Glomerular visceral epithelial cell (primary cell): ENCODE data around the gene KIF13A.

Experiments used
- DNase-seq: peaks from one replicate; pipeline ENCODE4 v3.0.0-alpha.2; 2016; ENCODE audit errors: extremely low spot score

KIF13A gene

DNA sequence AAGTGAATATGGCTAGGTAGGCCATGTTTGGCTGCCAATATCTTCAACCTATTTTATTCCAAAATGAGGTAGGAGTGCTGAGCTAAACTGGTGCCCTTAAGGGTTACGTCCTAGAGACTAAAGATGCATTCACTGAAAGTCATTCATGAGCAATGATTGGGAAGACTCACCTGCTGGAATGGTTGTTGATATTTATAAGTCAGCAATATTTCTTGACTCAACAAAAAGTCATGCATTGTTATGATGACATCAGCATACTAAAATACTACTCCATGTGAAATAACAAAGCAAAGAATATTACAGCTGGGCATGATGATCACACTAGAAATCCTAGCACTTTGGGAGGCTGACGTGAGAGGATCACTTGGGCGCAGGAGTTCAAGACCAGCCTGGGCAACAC, 263.1 kb downstream of the KIF13A start:
- no peak for DNase-seq

DNA sequence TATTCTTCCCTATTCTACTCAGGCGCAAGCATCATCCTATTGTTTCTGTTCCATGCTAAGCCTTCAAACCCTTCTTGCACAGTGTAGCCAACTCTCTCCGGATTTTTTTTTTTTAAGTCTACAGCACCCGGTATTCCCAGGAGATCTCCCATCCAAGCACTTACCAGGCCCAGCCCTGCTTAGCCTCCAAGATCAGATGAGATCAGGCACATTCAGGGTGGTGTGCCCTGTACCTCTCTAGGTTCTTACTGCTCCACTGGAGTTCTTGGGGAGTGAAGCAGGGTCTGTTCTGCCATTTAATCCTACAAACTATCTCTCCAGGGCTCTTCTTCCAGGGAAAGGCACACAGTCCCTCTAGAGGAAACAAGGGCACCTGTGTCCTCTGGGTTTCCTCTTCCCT, 265.8 kb downstream of the KIF13A start:
- no peak for DNase-seq

GRCh38 chr6:17719323-17720041, 268.0 kb downstream of the KIF13A start:
- no peak for DNase-seq

- DNase-seq: no peak
Measured at GRCh38 chr6:17716221-17716620, 271.2 kb downstream of the KIF13A start.

DNA sequence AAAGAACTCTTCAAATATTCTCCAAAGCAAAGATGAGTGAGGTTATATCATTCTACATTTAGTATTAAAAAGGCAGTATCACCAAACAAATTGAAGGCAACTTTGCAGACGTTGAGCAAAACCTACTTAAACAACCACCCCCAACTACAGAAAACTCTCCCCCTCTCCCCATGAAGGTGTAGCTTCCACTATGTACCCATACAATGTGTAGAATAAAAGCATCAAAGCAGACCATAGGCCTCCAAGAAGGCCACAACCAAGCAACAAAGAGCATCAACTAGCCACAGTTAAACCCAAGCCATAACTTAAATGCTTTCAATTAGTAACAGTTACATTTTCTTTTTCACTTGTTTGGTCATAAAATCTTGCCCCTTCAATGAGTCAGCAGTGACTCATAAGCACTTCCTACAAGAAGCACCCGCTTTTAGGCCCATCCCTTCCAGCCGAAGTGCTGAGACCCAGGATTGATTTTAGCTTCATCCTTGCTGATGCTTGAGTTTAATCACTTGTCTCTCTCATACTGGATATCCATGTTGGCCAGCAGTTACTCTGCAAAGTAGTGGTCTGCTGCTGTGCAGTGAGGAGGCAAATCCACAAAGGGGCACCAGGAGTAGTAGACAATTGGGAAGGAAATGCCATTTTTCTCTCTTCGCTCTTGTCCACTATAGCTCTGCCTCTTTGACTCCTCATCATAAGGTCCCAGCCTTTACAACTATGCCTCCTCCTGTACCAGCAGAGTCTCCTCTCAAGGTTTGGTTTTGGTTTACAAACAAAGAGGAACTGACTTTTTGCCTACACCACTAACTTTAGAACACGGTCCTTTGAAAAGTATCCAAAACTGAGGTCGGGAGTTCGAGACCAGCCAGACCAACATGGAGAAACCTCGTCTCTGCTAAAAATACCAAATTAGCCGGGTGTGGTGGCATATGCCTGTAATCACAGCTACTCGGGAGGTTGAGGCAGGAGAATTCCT, 272.3 kb downstream of the KIF13A start:
- DNase-seq: peak; percentile 79

DNA sequence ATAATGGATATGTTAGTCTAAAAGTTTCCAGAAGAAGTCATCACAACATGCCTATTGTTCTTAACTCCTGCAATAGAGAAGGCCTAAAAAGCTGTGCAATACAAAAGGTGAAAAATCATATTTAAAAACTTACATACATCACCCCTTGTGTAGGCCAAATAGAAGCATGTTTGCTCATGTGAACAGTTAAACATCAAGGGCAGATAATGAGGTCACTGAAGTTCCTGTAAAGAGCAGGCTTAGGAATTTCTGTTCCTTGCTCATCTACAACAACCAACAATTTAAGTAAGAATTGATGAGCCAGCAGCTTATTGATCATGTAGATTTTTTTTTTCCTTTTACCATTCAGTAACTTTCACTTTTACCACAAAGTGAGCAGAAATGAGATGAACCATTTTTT, 273.3 kb downstream of the KIF13A start:
- DNase-seq: no peak

- DNase-seq: no peak
Measured at GRCh38 chr6:17712576-17712975, 274.9 kb downstream of the KIF13A start.

DNA sequence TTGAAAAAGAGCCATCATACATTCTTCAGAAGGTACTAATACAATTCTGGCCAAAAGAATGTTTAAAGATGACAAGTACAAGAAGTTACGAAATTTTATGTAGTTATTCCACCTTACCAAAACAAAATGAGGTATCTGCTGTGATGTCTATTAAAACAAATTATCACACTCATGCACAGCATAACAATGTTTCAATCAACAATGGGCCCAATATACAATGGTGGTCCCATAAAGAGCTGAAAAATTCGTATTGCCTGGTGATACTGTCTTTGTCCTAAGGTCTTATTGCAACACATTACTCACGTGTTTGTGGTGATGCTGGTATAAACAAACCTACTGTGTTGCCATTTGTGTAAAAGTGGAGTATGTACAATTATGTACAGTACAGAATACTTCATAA, 277.1 kb downstream of the KIF13A start:
- DNase-seq: no peak

- DNase-seq: no peak
Measured at GRCh38 chr6:17709476-17709875, 278.0 kb downstream of the KIF13A start.
